Uterus (tissue), 4 donors: Measurements from ENCODE around the gene GNAS-AS1. TPM values are rescaled to one million over a fixed set of nuclear protein-coding genes. Genes with fewer than 3 reads are reported as not detected.

Experiments used
- DNase-seq, 2 donors: peaks; one replicate each; pipeline ENCODE4 v3.0.0-alpha.2; 2019 to 2020
- H3K27ac ChIP-seq, 2 donors: fragments of 200-600 bp; sonication (generic); 1 replicate in 1 of 2; 2 replicates in 1 of 2; pipeline ENCODE4 v1.5.1; 2016 to 2018
- H3K27me3 ChIP-seq, 2 donors: fragments of 200-600 bp; sonication (generic); one replicate each; pipeline ENCODE4 v1.5.1; 2018 to 2019; ENCODE audit warnings: control low read depth in 1 of 2
- H3K36me3 ChIP-seq, 2 donors: fragments of 200-600 bp; sonication (generic); one replicate each; pipeline ENCODE4 v1.5.1; 2019; ENCODE audit warnings: control low read depth in 1 of 2
- H3K4me1 ChIP-seq, 2 donors: fragments of 200-600 bp; sonication (generic); one replicate each; pipeline ENCODE4 v1.5.1; 2018 to 2019; ENCODE audit warnings: control low read depth in 1 of 2
- H3K4me3 ChIP-seq, 2 donors: fragments of 200-600 bp; sonication (generic); 1 replicate in 1 of 2; 2 replicates in 1 of 2; pipeline ENCODE4 v1.5.1; 2018 to 2019; ENCODE audit warnings: mild to moderate bottlenecking in 1 of 2
- H3K9me3 ChIP-seq, 2 donors: fragments of 200-600 bp; sonication (generic); one replicate each; pipeline ENCODE4 v1.5.1; 2019; ENCODE audit warnings: control low read depth in 1 of 2
- POLR2A ChIP-seq, 2 donors: fragments of 450-650 bp; IDR thresholded peaks; one replicate each; pipeline ENCODE4 v1.6.1; 2016; ENCODE audit warnings: antibody characterized with exemption in 2 of 2, mild to moderate bottlenecking in 1 of 2, moderate library complexity in 1 of 2
- intact Hi-C: fragments of 100-400 bp; cut with DNase I; formaldehyde crosslinking; loops from one replicate; pipeline ENCODE4 v1.15.1; 2023; ENCODE audit warnings: low total_unique reads
- total RNA-seq, 4 donors: library from RNA; depleted of rRNA in 3 of 4; stranded (reverse); fragments of >200 nt in 3 of 4; gene quantifications; one replicate each; pipeline versions ENCODE4 v1.1.0 to v1.2.4, GENCODE V29; 2014 to 2023
- TF ChIP-seq, protein P1 (sequence below), 4 experiments: fragments of 200-600 bp in 2 of 4; fragments of 450-650 bp in 2 of 4; sonication (generic) in 2 of 4; IDR thresholded peaks; one replicate each; pipeline ENCODE4 v1.5.1; 2016 to 2019; ENCODE audit warnings: antibody characterized with exemption in 4 of 4, mild to moderate bottlenecking in 2 of 4, moderate library complexity in 1 of 4
- donor health status: DM: yes; HTN: yes; CAD: no.

GNAS-AS1 gene
- total RNA-seq, 4 donors from 2014 or later, result 0.77 to 3.4 (median 1.2) TPM; not detected in 1

- Histone ChIP-seq H3K4me3 (no peak overlapping the region), H3K36me3 (no peaks in the 10 kb centered on the region), H3K9me3 (no peaks in the 10 kb centered on the region), H3K4me1 (no peaks in the 10 kb centered on the region), H3K27ac (no peak overlapping the region), H3K27me3 (no peaks in the 10 kb centered on the region)
- no peak for TF ChIP-seq POLR2A (IDR thresholded peaks at IDR 0.05)
- TF ChIP-seq, protein P1, sequence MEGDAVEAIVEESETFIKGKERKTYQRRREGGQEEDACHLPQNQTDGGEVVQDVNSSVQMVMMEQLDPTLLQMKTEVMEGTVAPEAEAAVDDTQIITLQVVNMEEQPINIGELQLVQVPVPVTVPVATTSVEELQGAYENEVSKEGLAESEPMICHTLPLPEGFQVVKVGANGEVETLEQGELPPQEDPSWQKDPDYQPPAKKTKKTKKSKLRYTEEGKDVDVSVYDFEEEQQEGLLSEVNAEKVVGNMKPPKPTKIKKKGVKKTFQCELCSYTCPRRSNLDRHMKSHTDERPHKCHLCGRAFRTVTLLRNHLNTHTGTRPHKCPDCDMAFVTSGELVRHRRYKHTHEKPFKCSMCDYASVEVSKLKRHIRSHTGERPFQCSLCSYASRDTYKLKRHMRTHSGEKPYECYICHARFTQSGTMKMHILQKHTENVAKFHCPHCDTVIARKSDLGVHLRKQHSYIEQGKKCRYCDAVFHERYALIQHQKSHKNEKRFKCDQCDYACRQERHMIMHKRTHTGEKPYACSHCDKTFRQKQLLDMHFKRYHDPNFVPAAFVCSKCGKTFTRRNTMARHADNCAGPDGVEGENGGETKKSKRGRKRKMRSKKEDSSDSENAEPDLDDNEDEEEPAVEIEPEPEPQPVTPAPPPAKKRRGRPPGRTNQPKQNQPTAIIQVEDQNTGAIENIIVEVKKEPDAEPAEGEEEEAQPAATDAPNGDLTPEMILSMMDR (IDR thresholded peaks at IDR 0.05), result no peak
- no peak for DNase-seq
- intact Hi-C loops, result no loop called here
Measured at GRCh38 chr20:58838174-58838573, 12.5 kb downstream of the GNAS-AS1 start.

- Histone ChIP-seq H3K27ac (no peak overlapping the region), H3K27me3 (no peaks in the 10 kb centered on the region)
Measured at GRCh38 chr20:58837717-58838116, 13.0 kb downstream of the GNAS-AS1 start.

GRCh38 chr20:58836616-58837204 lies 14.0 kb downstream of the GNAS-AS1 start:
- H3K4me1 ChIP-seq, result no peaks in the 10 kb centered on the region
- no peak overlapping the region for H3K4me3 ChIP-seq
- no peaks in the 10 kb centered on the region for H3K9me3 ChIP-seq
- no peaks in the 10 kb centered on the region for H3K27me3 ChIP-seq
- TF ChIP-seq, protein P1 (IDR thresholded peaks at IDR 0.05), result no peak
- no peak for TF ChIP-seq POLR2A (IDR thresholded peaks at IDR 0.05)
- intact Hi-C loops, result no loop called here
- no peak overlapping the region for H3K27ac ChIP-seq
- no peaks in the 10 kb centered on the region for H3K36me3 ChIP-seq
- no peak for DNase-seq

More at GRCh38 chr20:58837717-58838116, 13.0 kb downstream of the GNAS-AS1 start:
- Histone ChIP-seq H3K36me3 (no peaks in the 10 kb centered on the region), H3K4me1 (no peaks in the 10 kb centered on the region), H3K4me3 (no peak overlapping the region), H3K9me3 (no peaks in the 10 kb centered on the region)
- DNase-seq, result no peak
- TF ChIP-seq POLR2A (IDR thresholded peaks at IDR 0.05), result no peak
- TF ChIP-seq, protein P1 (IDR thresholded peaks at IDR 0.05), result no peak
- intact Hi-C loops, result no loop called here

GRCh38 chr20:58835231-58835630 lies 15.5 kb downstream of the GNAS-AS1 start:
- intact Hi-C loops, result no loop called here
- Histone ChIP-seq H3K27ac (no peak overlapping the region), H3K4me3 (no peak overlapping the region), H3K36me3 (no peaks in the 10 kb centered on the region), H3K9me3 (no peaks in the 10 kb centered on the region), H3K27me3 (no peaks in the 10 kb centered on the region), H3K4me1 (no peaks in the 10 kb centered on the region)
- TF ChIP-seq, protein P1 (IDR thresholded peaks at IDR 0.05), result no peak
- DNase-seq, result no peak

DNA sequence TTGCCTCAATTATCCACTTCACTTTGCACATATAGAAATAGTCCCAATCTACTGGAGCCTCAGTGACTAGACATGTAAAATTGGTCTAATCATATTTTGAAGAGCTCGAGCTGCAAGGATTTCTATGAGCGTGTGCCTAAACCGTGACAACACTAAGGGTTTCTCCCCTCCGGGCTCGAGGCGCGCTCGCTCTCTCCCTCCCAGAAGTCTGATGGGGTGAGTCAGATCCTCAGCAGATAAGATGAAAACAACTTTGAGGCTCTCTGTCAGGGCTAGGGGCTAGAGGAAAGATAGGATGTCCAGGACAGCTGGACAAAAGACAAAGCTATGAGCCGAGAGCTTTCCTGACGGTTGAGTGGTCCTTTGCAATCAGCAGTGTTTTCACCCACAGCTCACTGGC lies 16.8 kb downstream of the GNAS-AS1 start:
- no peaks in the 10 kb centered on the region for H3K4me1 ChIP-seq
- H3K27ac ChIP-seq, result no peak overlapping the region
- H3K9me3 ChIP-seq, result no peaks in the 10 kb centered on the region
- H3K27me3 ChIP-seq, result no peaks in the 10 kb centered on the region
- no peak for DNase-seq
- no peak overlapping the region for H3K4me3 ChIP-seq
- TF ChIP-seq, protein P1 (IDR thresholded peaks at IDR 0.05), result no peak
- TF ChIP-seq POLR2A (IDR thresholded peaks at IDR 0.05), result no peak
- intact Hi-C loops, result no loop called here
- no peaks in the 10 kb centered on the region for H3K36me3 ChIP-seq
